DMS 273 (cell line): ENCODE measurements around the gene TMEM87A.

Experiments
- DNase-seq: peaks from one replicate; lab custom pipeline; 2025; ENCODE audit not compliant: unreplicated experiment; lab: John Stamatoyannopoulos, UW

Gene TMEM87A

GRCh38 chr15:42166225-42166940 lies 106.8 kb downstream of the TMEM87A start:
- no peak for DNase-seq

GRCh38 chr15:42165106-42165505 lies 108.1 kb downstream of the TMEM87A start:
- DNase-seq = no peak

GRCh38 chr15:42163947-42164550 lies 109.2 kb downstream of the TMEM87A start:
- DNase-seq = no peak

GRCh38 chr15:42163291-42163690 lies 109.9 kb downstream of the TMEM87A start:
- no peak for DNase-seq
